Muscle layer of duodenum (tissue), 2 donors: ENCODE data around the gene PCDHGA8.
"Not testable (repeated sequence)": the region's sequence is repeated elsewhere in the genome, so short reads cannot be mapped to it uniquely, and the experiment has no call there.

Experiments used
- H3K27ac ChIP-seq: one replicate; pipeline ENCODE4 v1.7.0; 2013; ENCODE audit warnings: mild to moderate bottlenecking, low read length
- H3K27me3 ChIP-seq: one replicate; pipeline ENCODE4 v1.7.0; 2013; ENCODE audit warnings: low read depth, mild to moderate bottlenecking, control low read depth, low read length
- H3K36me3 ChIP-seq, 2 donors: one replicate each; pipeline ENCODE4 v1.7.0; 2013; ENCODE audit warnings: low read length in 2 of 2, control low read depth in 1 of 2, mild to moderate bottlenecking in 1 of 2; ENCODE audit not compliant: insufficient read depth in 2 of 2, control insufficient read depth in 1 of 2
- H3K4me1 ChIP-seq, 2 donors: one replicate each; pipeline ENCODE4 v1.7.0; 2013; ENCODE audit warnings: low read length in 2 of 2, mild to moderate bottlenecking in 2 of 2, control low read depth in 1 of 2, moderate library complexity in 1 of 2; ENCODE audit not compliant: insufficient read depth in 2 of 2, control insufficient read depth in 1 of 2
- H3K4me3 ChIP-seq, 2 donors: one replicate each; pipeline ENCODE4 v1.7.0; 2013; ENCODE audit warnings: low read length in 2 of 2, low read depth in 1 of 2, mild to moderate bottlenecking in 1 of 2
- H3K9me3 ChIP-seq, 2 donors: one replicate each; pipeline ENCODE4 v1.7.0; 2013; ENCODE audit warnings: low read length in 2 of 2, control low read depth in 1 of 2, mild to moderate bottlenecking in 1 of 2; ENCODE audit not compliant: control insufficient read depth in 1 of 2
- donor health status: healthy.

PCDHGA8 gene

GRCh38 chr5:141427783-141428426 lies 35.5 kb downstream of the PCDHGA8 start:
- Histone ChIP-seq H3K4me3 (peak overlapping the region; percentile 2 to 56), H3K27me3 (no peaks in the 10 kb centered on the region)

DNA sequence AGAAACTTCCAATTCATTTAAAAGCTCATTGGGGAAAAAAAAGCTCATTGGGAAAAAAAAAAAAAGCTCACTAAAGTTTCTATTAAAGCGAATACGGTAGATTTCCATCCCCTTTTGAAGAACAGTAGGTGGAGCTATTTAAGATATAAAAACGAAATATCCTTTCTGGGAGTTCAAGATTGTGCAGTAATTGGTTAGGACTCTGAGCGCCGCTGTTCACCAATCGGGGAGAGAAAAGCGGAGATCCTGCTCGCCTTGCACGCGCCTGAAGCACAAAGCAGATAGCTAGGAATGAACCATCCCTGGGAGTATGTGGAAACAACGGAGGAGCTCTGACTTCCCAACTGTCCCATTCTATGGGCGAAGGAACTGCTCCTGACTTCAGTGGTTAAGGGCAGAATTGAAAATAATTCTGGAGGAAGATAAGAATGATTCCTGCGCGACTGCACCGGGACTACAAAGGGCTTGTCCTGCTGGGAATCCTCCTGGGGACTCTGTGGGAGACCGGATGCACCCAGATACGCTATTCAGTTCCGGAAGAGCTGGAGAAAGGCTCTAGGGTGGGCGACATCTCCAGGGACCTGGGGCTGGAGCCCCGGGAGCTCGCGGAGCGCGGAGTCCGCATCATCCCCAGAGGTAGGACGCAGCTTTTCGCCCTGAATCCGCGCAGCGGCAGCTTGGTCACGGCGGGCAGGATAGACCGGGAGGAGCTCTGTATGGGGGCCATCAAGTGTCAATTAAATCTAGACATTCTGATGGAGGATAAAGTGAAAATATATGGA lies 38.1 kb downstream of the PCDHGA8 start, which contains the start of gene PCDHGA12:
Gene PCDHGA12, plus strand, starts transcription at position 176 of the 782 bp plus-strand sequence. Its CDS starts 253 bp downstream, at position 429.
- peaks cover 0 to 13% of the 10 kb centered on the region in 2 donors for H3K36me3 ChIP-seq
- peak within 1 kb of the TSS; percentile 39 to 66 for H3K4me3 ChIP-seq
- no peak within 1 kb of the TSS for H3K27ac ChIP-seq
- no peaks in the 10 kb centered on the region for H3K4me1 ChIP-seq
- no peaks in the 10 kb centered on the region for H3K27me3 ChIP-seq
- peaks cover 56 to 77% of the 10 kb centered on the region in 2 donors for H3K9me3 ChIP-seq

More at GRCh38 chr5:141427783-141428426, 35.5 kb downstream of the PCDHGA8 start:
- Histone ChIP-seq H3K9me3 (peaks cover 70 to 91% of the 10 kb centered on the region in 2 donors), H3K27ac (no peak overlapping the region), H3K4me1 (no peaks in the 10 kb centered on the region), H3K36me3 (peaks cover 0 to 11% of the 10 kb centered on the region in 2 donors)

DNA sequence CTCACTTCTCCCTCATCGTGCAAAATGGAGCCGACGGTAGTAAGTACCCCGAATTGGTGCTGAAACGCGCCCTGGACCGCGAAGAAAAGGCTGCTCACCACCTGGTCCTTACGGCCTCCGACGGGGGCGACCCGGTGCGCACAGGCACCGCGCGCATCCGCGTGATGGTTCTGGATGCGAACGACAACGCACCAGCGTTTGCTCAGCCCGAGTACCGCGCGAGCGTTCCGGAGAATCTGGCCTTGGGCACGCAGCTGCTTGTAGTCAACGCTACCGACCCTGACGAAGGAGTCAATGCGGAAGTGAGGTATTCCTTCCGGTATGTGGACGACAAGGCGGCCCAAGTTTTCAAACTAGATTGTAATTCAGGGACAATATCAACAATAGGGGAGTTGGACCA lies 38.9 kb downstream of the PCDHGA8 start:
- Histone ChIP-seq H3K4me1 (no peaks in the 10 kb centered on the region), H3K4me3 (peak overlapping the region; percentile 39 to 66), H3K36me3 (peaks cover 0 to 5% of the 10 kb centered on the region in 2 donors), H3K27ac (no peak overlapping the region), H3K27me3 (no peaks in the 10 kb centered on the region), H3K9me3 (peaks cover 54 to 70% of the 10 kb centered on the region in 2 donors)

- Histone ChIP-seq H3K4me3 (peak overlapping the region; percentile 39 to 66), H3K9me3 (peaks cover 53 to 69% of the 10 kb centered on the region in 2 donors)
Observed at GRCh38 chr5:141432308-141432707, 39.9 kb downstream of the PCDHGA8 start.

GRCh38 chr5:141432726-141433125 lies 40.3 kb downstream of the PCDHGA8 start:
- peaks cover 49 to 68% of the 10 kb centered on the region in 2 donors for H3K9me3 ChIP-seq

More at GRCh38 chr5:141432308-141432707, 39.9 kb downstream of the PCDHGA8 start:
- H3K36me3 ChIP-seq, H3K27me3 ChIP-seq, H3K27ac ChIP-seq, H3K4me1 ChIP-seq: not testable (repeated sequence)

GRCh38 chr5:141434006-141434405 lies 41.6 kb downstream of the PCDHGA8 start:
- peak overlapping the region in 1 of 2 donors; percentile 48 for H3K4me3 ChIP-seq
- peaks cover 0 to 7% of the 10 kb centered on the region in 2 donors for H3K36me3 ChIP-seq
- no peaks in the 10 kb centered on the region for H3K27me3 ChIP-seq
- H3K27ac ChIP-seq: no peak overlapping the region
- peaks cover 41 to 58% of the 10 kb centered on the region in 2 donors for H3K9me3 ChIP-seq
- H3K4me1 ChIP-seq: no peaks in the 10 kb centered on the region

More at GRCh38 chr5:141432726-141433125, 40.3 kb downstream of the PCDHGA8 start:
- H3K4me3 ChIP-seq: peak overlapping the region in 1 of 2 donors; percentile 66
- H3K27me3 ChIP-seq, H3K4me1 ChIP-seq, H3K27ac ChIP-seq, H3K36me3 ChIP-seq: not testable (repeated sequence)

- no peaks in the 10 kb centered on the region for H3K4me1 ChIP-seq
- peaks cover 28 to 64% of the 10 kb centered on the region in 2 donors for H3K9me3 ChIP-seq
- no peak overlapping the region for H3K27ac ChIP-seq
- H3K27me3 ChIP-seq: no peaks in the 10 kb centered on the region
- peaks cover 0 to 7% of the 10 kb centered on the region in 2 donors for H3K36me3 ChIP-seq
- peak overlapping the region in 1 of 2 donors; percentile 32 for H3K4me3 ChIP-seq
Observed at GRCh38 chr5:141437221-141437620, 44.8 kb downstream of the PCDHGA8 start.

GRCh38 chr5:141439411-141440141 lies 47.1 kb downstream of the PCDHGA8 start:
- Histone ChIP-seq H3K4me1 (no peaks in the 10 kb centered on the region), H3K27ac (no peak overlapping the region), H3K4me3 (peak overlapping the region in 1 of 2 donors; percentile 43), H3K9me3 (peaks cover 31 to 53% of the 10 kb centered on the region in 2 donors), H3K36me3 (peaks cover 0 to 3% of the 10 kb centered on the region in 2 donors), H3K27me3 (no peaks in the 10 kb centered on the region)

DNA sequence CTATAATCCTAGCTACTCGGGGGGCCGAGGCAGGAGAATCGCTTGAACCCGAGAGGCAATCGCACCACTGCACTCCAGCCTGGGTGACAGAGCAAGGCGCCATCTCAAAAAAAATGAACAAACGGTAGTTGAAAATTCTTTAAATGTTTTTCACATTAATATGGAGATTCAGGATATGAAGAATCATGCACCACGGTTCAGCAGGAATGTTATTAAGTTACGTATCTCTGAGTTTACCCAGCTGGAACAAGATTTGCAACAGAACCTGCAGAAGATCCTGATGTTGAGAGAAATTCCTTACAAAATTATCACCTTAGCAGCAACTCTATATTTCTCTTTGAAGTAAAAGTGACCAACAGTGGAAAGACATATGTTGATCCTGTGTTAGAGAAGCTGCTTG lies 47.9 kb downstream of the PCDHGA8 start:
- peak overlapping the region in 1 of 2 donors; percentile 39 for H3K4me3 ChIP-seq
- no peak overlapping the region for H3K27ac ChIP-seq
- H3K4me1 ChIP-seq: no peaks in the 10 kb centered on the region
- H3K36me3 ChIP-seq: peaks cover 0 to 3% of the 10 kb centered on the region in 2 donors
- H3K27me3 ChIP-seq: no peaks in the 10 kb centered on the region
- peaks cover 28 to 56% of the 10 kb centered on the region in 2 donors for H3K9me3 ChIP-seq

DNA sequence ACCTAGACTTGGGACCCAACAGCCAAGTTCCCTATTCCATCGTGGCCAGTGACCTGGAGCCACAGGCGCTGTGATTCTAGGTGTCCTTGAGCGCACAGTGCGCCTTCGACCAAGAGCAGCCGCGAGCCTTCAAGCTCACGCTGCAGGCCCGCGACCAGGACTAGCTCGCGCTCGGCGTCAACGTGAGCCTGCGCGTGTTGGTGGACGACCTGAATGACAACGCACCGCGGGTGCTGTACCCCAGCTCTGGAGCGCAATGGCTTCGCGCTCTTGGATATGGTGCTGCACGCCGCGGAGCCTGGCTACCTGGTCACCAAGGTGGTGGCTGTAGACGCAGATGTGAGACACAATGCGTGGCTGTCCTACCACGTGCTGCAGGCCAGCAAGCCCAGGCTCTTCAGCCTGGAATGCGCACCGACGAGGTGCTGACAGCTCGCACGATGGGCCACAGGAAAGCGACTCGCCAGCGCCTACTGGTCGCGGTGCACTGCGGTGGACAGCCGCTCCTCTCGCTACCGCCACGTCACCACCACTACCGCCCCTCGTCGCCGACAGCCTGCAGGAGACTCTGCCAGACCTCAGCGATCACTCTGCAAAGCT lies 49.2 kb downstream of the PCDHGA8 start:
- peaks cover 0 to 3% of the 10 kb centered on the region in 2 donors for H3K36me3 ChIP-seq
- H3K9me3 ChIP-seq: peaks cover 16 to 53% of the 10 kb centered on the region in 2 donors
- no peaks in the 10 kb centered on the region for H3K4me1 ChIP-seq
- no peaks in the 10 kb centered on the region for H3K27me3 ChIP-seq
- peak overlapping the region in 1 of 2 donors; percentile 39 for H3K4me3 ChIP-seq
- no peak overlapping the region for H3K27ac ChIP-seq
